ENCODE data around the gene MYH14. TPM values are rescaled to one million over a fixed set of nuclear protein-coding genes. Genes with fewer than 3 reads are reported as not detected.

MYH14 gene
- total and polyA plus RNA-seq, 9 of the 15 experiments (the other 6 are each of a cell fraction or from before 2014, with no cell fraction given): 0.04 to 0.86 (median 0.19) TPM; not detected in 2

DNA sequence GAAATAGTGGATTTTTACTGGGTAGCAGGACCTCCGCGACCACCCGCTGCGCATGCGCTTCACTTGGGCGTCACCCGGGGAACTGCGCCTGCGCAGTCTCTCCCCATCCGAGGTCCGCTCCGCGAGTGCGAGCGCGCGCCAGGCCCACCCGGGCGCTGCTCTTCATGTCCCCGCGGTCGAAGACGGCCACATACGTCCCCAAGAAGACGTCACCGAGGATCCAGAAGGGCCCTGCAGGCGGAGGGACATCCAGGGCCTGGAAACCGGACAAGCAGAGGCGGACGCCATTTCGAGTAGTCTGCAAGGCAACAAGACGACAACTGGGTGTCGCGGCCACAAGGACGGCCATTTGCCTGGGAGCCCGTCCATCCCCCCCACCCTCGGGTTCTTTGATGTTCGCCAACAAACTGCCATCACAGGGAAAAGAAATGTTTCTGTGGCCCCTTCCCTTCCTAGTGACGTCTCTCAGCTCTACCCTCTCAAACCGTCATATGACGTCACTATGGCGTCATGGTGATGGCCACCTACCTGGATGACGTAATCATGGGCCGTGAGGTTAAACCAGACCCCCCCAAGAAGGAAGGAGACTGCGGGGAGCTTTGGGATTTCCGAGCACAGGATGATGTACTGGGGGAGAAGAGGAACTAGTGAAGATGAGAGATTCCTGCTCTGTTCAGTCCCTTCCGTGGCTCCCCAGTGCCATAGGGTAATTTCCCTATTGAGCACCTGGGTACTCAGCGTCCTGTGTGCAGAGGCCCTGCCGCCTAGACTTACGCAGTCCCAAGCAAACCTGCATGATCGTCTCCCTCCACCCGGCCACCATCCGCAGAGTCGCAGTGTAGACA lies 155.3 kb downstream of the MYH14 start (continued):
- TF ChIP-seq, protein P1, sequence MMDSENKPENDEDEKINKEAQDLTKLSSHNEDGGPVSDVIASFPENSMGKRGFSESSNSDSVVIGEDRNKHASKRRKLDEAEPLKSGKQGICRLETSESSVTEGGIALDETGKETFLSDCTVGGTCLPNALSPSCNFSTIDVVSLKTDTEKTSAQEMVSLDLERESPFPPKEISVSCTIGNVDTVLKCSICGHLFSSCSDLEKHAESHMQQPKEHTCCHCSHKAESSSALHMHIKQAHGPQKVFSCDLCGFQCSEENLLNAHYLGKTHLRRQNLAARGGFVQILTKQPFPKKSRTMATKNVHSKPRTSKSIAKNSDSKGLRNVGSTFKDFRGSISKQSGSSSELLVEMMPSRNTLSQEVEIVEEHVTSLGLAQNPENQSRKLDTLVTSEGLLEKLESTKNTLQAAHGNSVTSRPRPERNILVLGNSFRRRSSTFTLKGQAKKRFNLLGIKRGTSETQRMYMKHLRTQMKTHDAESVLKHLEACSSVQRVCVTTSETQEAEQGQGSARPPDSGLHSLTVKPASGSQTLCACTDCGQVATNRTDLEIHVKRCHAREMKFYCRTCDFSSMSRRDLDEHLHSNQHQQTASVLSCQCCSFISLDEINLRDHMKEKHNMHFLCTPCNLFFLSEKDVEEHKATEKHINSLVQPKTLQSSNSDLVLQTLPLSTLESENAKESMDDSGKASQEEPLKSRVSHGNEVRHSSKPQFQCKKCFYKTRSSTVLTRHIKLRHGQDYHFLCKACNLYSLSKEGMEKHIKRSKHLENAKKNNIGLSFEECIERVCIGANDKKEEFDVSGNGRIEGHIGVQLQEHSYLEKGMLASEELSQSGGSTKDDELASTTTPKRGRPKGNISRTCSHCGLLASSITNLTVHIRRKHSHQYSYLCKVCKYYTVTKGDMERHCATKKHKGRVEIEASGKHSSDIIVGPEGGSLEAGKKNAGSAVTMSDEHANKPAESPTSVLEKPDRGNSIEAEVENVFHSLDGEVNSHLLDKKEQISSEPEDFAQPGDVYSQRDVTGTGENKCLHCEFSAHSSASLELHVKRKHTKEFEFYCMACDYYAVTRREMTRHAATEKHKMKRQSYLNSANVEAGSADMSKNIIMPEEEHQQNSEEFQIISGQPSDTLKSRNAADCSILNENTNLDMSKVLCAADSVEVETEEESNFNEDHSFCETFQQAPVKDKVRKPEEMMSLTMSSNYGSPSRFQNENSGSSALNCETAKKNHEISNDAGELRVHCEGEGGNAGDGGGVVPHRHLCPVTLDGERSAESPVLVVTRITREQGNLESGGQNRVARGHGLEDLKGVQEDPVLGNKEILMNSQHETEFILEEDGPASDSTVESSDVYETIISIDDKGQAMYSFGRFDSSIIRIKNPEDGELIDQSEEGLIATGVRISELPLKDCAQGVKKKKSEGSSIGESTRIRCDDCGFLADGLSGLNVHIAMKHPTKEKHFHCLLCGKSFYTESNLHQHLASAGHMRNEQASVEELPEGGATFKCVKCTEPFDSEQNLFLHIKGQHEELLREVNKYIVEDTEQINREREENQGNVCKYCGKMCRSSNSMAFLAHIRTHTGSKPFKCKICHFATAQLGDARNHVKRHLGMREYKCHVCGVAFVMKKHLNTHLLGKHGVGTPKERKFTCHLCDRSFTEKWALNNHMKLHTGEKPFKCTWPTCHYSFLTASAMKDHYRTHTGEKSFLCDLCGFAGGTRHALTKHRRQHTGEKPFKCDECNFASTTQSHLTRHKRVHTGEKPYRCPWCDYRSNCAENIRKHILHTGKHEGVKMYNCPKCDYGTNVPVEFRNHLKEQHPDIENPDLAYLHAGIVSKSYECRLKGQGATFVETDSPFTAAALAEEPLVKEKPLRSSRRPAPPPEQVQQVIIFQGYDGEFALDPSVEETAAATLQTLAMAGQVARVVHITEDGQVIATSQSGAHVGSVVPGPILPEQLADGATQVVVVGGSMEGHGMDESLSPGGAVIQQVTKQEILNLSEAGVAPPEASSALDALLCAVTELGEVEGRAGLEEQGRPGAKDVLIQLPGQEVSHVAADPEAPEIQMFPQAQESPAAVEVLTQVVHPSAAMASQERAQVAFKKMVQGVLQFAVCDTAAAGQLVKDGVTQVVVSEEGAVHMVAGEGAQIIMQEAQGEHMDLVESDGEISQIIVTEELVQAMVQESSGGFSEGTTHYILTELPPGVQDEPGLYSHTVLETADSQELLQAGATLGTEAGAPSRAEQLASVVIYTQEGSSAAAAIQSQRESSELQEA (IDR thresholded peaks at IDR 0.05; ENCODE audit: low read depth): no peak
- TF ChIP-seq ZNF717 (CRISPR knock-in tag; IDR thresholded peaks at IDR 0.05) (no peak), ELF1 (tag; IDR thresholded peaks at IDR 0.05) (no peak), HOXB6 (CRISPR knock-in tag; IDR thresholded peaks at IDR 0.05; ENCODE audit: borderline replicate concordance) (no peak), SRSF1 (IDR thresholded peaks at IDR 0.05; ENCODE audit: low read depth, low read length) (no peak), NCOR1 (IDR thresholded peaks at IDR 0.05) (no peak), ZFPM2 (CRISPR knock-in tag; IDR thresholded peaks at IDR 0.05) (no peak), POLR2H (tag; IDR thresholded peaks at IDR 0.05; ENCODE audit: low read depth) (no peak), L3MBTL2 (IDR thresholded peaks at IDR 0.05) (peak; percentile 88), FOXK1 (CRISPR knock-in tag; IDR thresholded peaks at IDR 0.05; ENCODE audit: borderline replicate concordance) (no peak), ZNF282 (CRISPR knock-in tag; IDR thresholded peaks at IDR 0.05) (no peak), SAP30 (IDR thresholded peaks at IDR 0.05; ENCODE audit: borderline replicate concordance, insufficient read depth, low read depth, low read length, poor library complexity, severe bottlenecking) (no peak), YY1 (IDR thresholded peaks at IDR 0.05; ENCODE audit: borderline replicate concordance in 1 of 3, control insufficient read depth in 1 of 3, extremely low read depth in 1 of 3, insufficient read depth in 3 of 3, insufficient read length in 1 of 3, insufficient replicate concordance in 2 of 3, low read depth in 1 of 3, low read length in 2 of 3) (peak; percentile 52 to 91 (median 84)), SNRNP70 (optimal IDR thresholded peaks at IDR 0.05; ENCODE audit: low read depth, low read length) (no peak), HEY1 (CRISPR knock-in tag; IDR thresholded peaks at IDR 0.05; ENCODE audit: borderline replicate concordance) (no peak), CTBP1 (IDR thresholded peaks at IDR 0.05; ENCODE audit: borderline replicate concordance) (peak; percentile 65; the same call in 1 of the 2 replicates), KAT7 (CRISPR knock-in tag; IDR thresholded peaks at IDR 0.05; ENCODE audit: borderline replicate concordance) (peak; percentile 96; the same call in 1 of the 2 replicates), KAT8 (IDR thresholded peaks at IDR 0.05; ENCODE audit: low read depth) (peak; percentile 70; the same call in 1 of the 2 replicates), HDAC2 (IDR thresholded peaks at IDR 0.05) (peak; percentile 69), GATAD2A (IDR thresholded peaks at IDR 0.05) (no peak; the same call in 1 of the 2 replicates), ASH1L (IDR thresholded peaks at IDR 0.05; ENCODE audit: borderline replicate concordance, low read depth, partially characterized antibody) (no peak)

Data from K562 (cell line).